Motor neuron (in vitro differentiated cells): ENCODE results near the gene DNAH10. TPM values are rescaled to one million over a fixed set of nuclear protein-coding genes. Genes with fewer than 3 reads are reported as not detected.

Source experiments
- ATAC-seq, 8 experiments: fragments of 200-7000 bp; cut with Tn5 transposase; replicated peaks in 6 of 8; 2 replicates each; pipeline ENCODE4 v1.8.0; 2021; ENCODE audit warnings: mild to moderate bottlenecking in 8 of 8, moderate library complexity in 8 of 8
- H3K27ac ChIP-seq, 2 donors: fragments of 250-450 bp; sonication (Bioruptor Pico); 2 replicates each; pipeline ENCODE4 v1.9.0; 2021; ENCODE audit warnings: antibody characterized with exemption in 2 of 2, mild to moderate bottlenecking in 2 of 2, moderate library complexity in 1 of 2
- H3K4me1 ChIP-seq, 2 donors: fragments of 250-450 bp; sonication (Bioruptor Pico); replicated peaks in 1 of 2; 2 replicates each; pipeline ENCODE4 v1.6.1; 2021; ENCODE audit warnings: antibody characterized with exemption in 2 of 2, mild to moderate bottlenecking in 2 of 2, moderate library complexity in 1 of 2
- H3K4me3 ChIP-seq, 5 donors: fragments of 250-450 bp; sonication (Bioruptor Pico); 2 replicates each; pipeline ENCODE4 v1.9.0; 2021; ENCODE audit warnings: antibody characterized with exemption in 5 of 5, mild to moderate bottlenecking in 5 of 5, moderate library complexity in 4 of 5
- WGBS, 10 experiments: fragments of 450-650 bp; shearing (Covaris generic); methylation state at CpG; one replicate each; pipeline ENCODE4 v1.0.0; 2022; 5-methylcytosine and 5-hydroxymethylcytosine counted together
- in situ Hi-C, 9 experiments: fragments of 400-800 bp; cut with MboI; loops; one replicate each; pipeline ENCODE4 v1.15.0; 2021; ENCODE audit warnings: low sequenced_read_pairs in 9 of 9, low pct_unique_long_range_greater_than_20kb in 2 of 9; ENCODE audit not compliant: unreplicated experiment in 9 of 9
- total RNA-seq, 8 experiments: library from RNA; unstranded; fragments of 300-600 nt; gene quantifications; 2 replicates each; pipeline versions ENCODE4 v1.2.3 to v1.2.4, GENCODE V29; 2022

DNAH10 gene
- total RNA-seq, 8 experiments from 2014 or later, result 0.67 to 153 (median 2.2) TPM

GRCh38 chr12:123861392-123861791 lies 99.3 kb downstream of the DNAH10 start:
- Histone ChIP-seq H3K4me3 (no peak overlapping the region), H3K27ac (no peak overlapping the region), H3K4me1 (no peaks in the 10 kb centered on the region)
- in situ Hi-C loops, result no loop called here
- ATAC-seq, result no peak
- 20 to 100% (median 41%) methylated on average over 1 to 2 of the region's 4 CpGs; no CpG with 5 or more reads in 5 of the 10 experiments for WGBS, 10 experiments

- no peaks in the 10 kb centered on the region for H3K4me1 ChIP-seq
- no peak overlapping the region for H3K27ac ChIP-seq
- no peak overlapping the region for H3K4me3 ChIP-seq
- WGBS, 10 experiments, result 29 to 86% (median 67%) methylated on average over 1 of the region's 1 CpG; no CpG with 5 or more reads in 3 of the 10 experiments
- no peak for ATAC-seq
- in situ Hi-C loops, result no loop called here
Observed at GRCh38 chr12:123867141-123867540, 105.0 kb downstream of the DNAH10 start.

GRCh38 chr12:123868791-123869190 lies 106.7 kb downstream of the DNAH10 start:
- no peak for ATAC-seq
- Histone ChIP-seq H3K4me1 (no peaks in the 10 kb centered on the region), H3K27ac (no peak overlapping the region), H3K4me3 (no peak overlapping the region)
- in situ Hi-C loops, result no loop called here
- 44 to 100% (median 80%) methylated on average over 1 to 4 of the region's 10 CpGs; no CpG with 5 or more reads in 3 of the 10 experiments for WGBS, 10 experiments

- H3K27ac ChIP-seq, result no peak overlapping the region
- in situ Hi-C loops, result no loop called here
- H3K4me1 ChIP-seq, result no peaks in the 10 kb centered on the region
- no peak for ATAC-seq
- no peak overlapping the region for H3K4me3 ChIP-seq
- WGBS, 10 experiments, result 0 to 86% (median 62%) methylated on average over 1 to 3 of the region's 3 CpGs; no CpG with 5 or more reads in 4 of the 10 experiments
Observed at GRCh38 chr12:123873793-123874192, 111.7 kb downstream of the DNAH10 start.

GRCh38 chr12:123877968-123878367 lies 115.9 kb downstream of the DNAH10 start:
- no peak overlapping the region for H3K4me3 ChIP-seq
- H3K27ac ChIP-seq, result no peak overlapping the region
- in situ Hi-C loops, result no loop called here
- 42 to 100% (median 87%) methylated on average over 1 to 6 of the region's 6 CpGs; no CpG with 5 or more reads in 2 of the 10 experiments for WGBS, 10 experiments
- H3K4me1 ChIP-seq, result no peaks in the 10 kb centered on the region
- no peak for ATAC-seq

GRCh38 chr12:123879101-123879500 lies 117.0 kb downstream of the DNAH10 start:
- H3K4me1 ChIP-seq, result no peaks in the 10 kb centered on the region
- in situ Hi-C loops, result no loop called here
- H3K4me3 ChIP-seq, result no peak overlapping the region
- 32 to 100% (median 71%) methylated on average over 1 to 10 of the region's 11 CpGs; no CpG with 5 or more reads in 2 of the 10 experiments for WGBS, 10 experiments
- ATAC-seq, result no peak
- no peak overlapping the region for H3K27ac ChIP-seq

GRCh38 chr12:123879691-123880090 lies 117.6 kb downstream of the DNAH10 start:
- in situ Hi-C loops, result no loop called here
- Histone ChIP-seq H3K27ac (no peak overlapping the region), H3K4me3 (no peak overlapping the region), H3K4me1 (no peaks in the 10 kb centered on the region)
- ATAC-seq, result no peak
- WGBS, 10 experiments, result 67 to 100% (median 90%) methylated on average over 1 to 10 of the region's 14 CpGs; no CpG with 5 or more reads in 3 of the 10 experiments

GRCh38 chr12:123882161-123882705 lies 120.1 kb downstream of the DNAH10 start:
- in situ Hi-C loops, result no loop called here
- Histone ChIP-seq H3K27ac (no peak overlapping the region), H3K4me3 (no peak overlapping the region), H3K4me1 (no peaks in the 10 kb centered on the region)
- WGBS, 10 experiments, result 53 to 87% (median 74%) methylated on average over 1 to 8 of the region's 8 CpGs; no CpG with 5 or more reads in 2 of the 10 experiments
- ATAC-seq, result no peak

- no peak overlapping the region for H3K27ac ChIP-seq
- 72 to 100% (median 79%) methylated on average over 1 to 8 of the region's 13 CpGs; no CpG with 5 or more reads in 5 of the 10 experiments for WGBS, 10 experiments
- no peaks in the 10 kb centered on the region for H3K4me1 ChIP-seq
- in situ Hi-C loops, result no loop called here
- H3K4me3 ChIP-seq, result no peak overlapping the region
- peak in 1 of 8 experiments; percentile 16 for ATAC-seq
Observed at GRCh38 chr12:123886258-123886657, 124.2 kb downstream of the DNAH10 start.

- in situ Hi-C loops, result no loop called here
- ATAC-seq, result peak in 3 of 8 experiments; percentile 86 to 99 (median 91)
- 56 to 100% (median 76%) methylated on average over 1 to 10 of the region's 22 CpGs; no CpG with 5 or more reads in 5 of the 10 experiments for WGBS, 10 experiments
Observed at GRCh38 chr12:123886931-123887582, 125.0 kb downstream of the DNAH10 start.

GRCh38 chr12:123888989-123889388 lies 126.9 kb downstream of the DNAH10 start:
- H3K4me1 ChIP-seq, result no peaks in the 10 kb centered on the region
- ATAC-seq, result no peak
- no peak overlapping the region for H3K4me3 ChIP-seq
- H3K27ac ChIP-seq, result no peak overlapping the region
- in situ Hi-C loops, result no loop called here
- WGBS, 10 experiments, result 39 to 84% (median 79%) methylated on average over 1 to 11 of the region's 12 CpGs

More at GRCh38 chr12:123886931-123887582, 125.0 kb downstream of the DNAH10 start:
- Histone ChIP-seq H3K4me3 (no peak overlapping the region), H3K27ac (no peak overlapping the region), H3K4me1 (no peaks in the 10 kb centered on the region)

- WGBS, 10 experiments, result 62 to 100% (median 88%) methylated on average over 1 to 11 of the region's 12 CpGs; no CpG with 5 or more reads in 2 of the 10 experiments
- Histone ChIP-seq H3K27ac (no peak overlapping the region), H3K4me1 (no peaks in the 10 kb centered on the region), H3K4me3 (no peak overlapping the region)
- in situ Hi-C loops, result no loop called here
- ATAC-seq, result no peak
Observed at GRCh38 chr12:123889848-123890535, 127.9 kb downstream of the DNAH10 start.

- in situ Hi-C loops, result no loop called here
- Histone ChIP-seq H3K4me1 (no peaks in the 10 kb centered on the region), H3K27ac (no peak overlapping the region), H3K4me3 (no peak overlapping the region)
- ATAC-seq, result no peak
- 36 to 81% (median 61%) methylated on average over 2 to 9 of the region's 10 CpGs; no CpG with 5 or more reads in 4 of the 10 experiments for WGBS, 10 experiments
Observed at GRCh38 chr12:123890536-123890902, 128.4 kb downstream of the DNAH10 start.
